GM13977 (cell line): ENCODE measurements around the gene CNTN4.

Source experiments
- DNase-seq: peaks from one replicate; pipeline ENCODE4 v3.0.0; 2012; ENCODE audit warnings: low spot score
- CTCF ChIP-seq: IDR thresholded peaks from 2 replicates; pipeline ENCODE4 v1.5.1; 2012; ENCODE audit warnings: mild to moderate bottlenecking, control low read depth; ENCODE audit not compliant: insufficient read depth; ENCODE audit errors: extremely low read depth, missing control alignments
- in situ Hi-C: fragments of 300-500 bp; cut with MboI; formaldehyde crosslinking; loops from one replicate; pipeline ENCODE4 v1.12.0; 2022; ENCODE audit warnings: low sequenced_read_pairs, low pct_unique_long_range_greater_than_20kb, mixed read lengths, inconsistent platforms; ENCODE audit not compliant: unreplicated experiment

The CNTN4 gene

DNA sequence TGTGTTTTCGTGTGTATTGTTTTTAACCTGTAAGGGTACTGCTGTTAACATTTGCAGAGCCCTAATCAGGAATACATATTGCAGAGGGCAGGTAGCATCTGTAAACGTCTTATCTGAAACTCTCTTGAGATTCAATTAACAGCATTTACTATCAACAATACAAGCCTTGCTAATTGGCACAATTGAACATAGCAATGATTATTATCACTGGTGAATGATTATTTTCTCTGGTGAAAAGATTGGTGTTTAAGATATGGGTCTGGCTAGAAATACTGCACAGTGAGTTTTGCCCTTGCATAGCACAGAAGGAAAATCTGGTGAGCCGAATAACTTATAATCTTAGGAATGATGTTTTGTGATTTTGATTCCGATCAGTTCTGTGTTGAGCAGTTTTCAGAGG is 5.9 kb upstream of the CNTN4 start:
- in situ Hi-C loops, result no loop called here
- DNase-seq, result no peak
- TF ChIP-seq CTCF, result no peak

- TF ChIP-seq CTCF, result no peak
- no peak for DNase-seq
- in situ Hi-C loops, result no loop called here
These were observed 3.7 kb upstream of the CNTN4 start for GRCh38 chr3:2094941-2095340.

- no peak for TF ChIP-seq CTCF
- in situ Hi-C loops, result no loop called here
- no peak for DNase-seq
These were observed 2.5 kb upstream of the CNTN4 start for GRCh38 chr3:2096216-2096615.

GRCh38 chr3:2097641-2098191 is 950 bp upstream of the CNTN4 start:
- in situ Hi-C loops, result no loop called here

DNA sequence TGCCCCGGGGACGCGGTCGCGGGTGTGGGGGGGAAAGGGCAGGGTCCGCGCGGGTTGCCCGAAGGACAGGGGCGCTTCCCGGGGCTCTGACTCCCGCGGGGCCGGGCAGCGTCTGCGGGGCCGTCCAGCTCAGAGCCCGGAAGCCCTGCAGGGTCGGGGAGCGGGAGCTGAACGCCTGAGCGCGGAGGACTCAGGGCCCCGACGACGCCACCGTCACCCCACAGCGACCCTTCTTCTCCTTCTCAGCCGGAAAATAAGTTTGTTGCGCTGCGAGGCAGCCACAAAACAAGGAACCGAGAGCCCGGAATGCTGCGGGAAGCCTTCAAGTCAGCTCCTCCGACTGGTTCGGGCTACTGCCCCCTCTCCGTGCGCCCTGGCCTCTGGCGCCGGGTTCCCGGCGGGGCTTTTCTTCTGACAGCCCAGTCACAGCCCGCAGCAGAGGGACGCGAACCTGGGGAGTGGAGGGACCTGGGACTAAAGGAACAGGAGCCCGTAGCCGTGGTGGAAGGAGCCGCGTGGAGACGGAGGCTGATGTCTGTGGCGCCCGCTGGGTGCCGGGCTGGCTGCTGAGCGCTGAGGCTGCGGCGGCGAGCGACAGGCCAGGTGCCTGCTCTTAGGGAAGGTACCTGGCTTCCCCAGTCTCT is 484 bp downstream of the CNTN4 start:
- TF ChIP-seq CTCF, result no peak
- no peak for DNase-seq
- in situ Hi-C loops, result no loop called here

More at GRCh38 chr3:2097641-2098191, 950 bp upstream of the CNTN4 start:
- TF ChIP-seq CTCF, result no peak
- DNase-seq, result no peak

DNA sequence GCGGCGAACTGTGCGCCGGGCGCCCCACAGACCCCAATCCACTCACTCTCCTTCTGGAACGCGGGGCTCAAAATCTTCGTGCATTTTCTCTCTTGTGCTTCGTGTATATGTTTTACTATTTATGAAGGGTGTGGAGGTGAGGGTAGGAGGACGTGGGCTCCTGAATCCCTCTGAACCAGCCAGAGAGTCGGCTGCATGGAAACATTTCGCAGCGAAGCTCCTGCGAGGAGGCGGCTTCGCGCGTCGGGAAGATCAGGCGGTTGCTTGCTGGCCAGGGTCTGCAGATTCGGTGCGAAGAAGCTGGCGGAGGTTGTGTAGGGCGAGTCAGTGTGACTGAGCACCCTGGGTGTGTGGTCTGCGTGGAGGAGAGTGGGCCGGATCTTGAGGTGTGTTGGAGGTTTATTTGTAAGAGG is 1.1 kb downstream of the CNTN4 start:
- no peak for TF ChIP-seq CTCF
- in situ Hi-C loops, result no loop called here
- DNase-seq, result no peak
